Transverse colon (tissue), 4 donors: Measurements from ENCODE around the gene CDK2.

Experiments
- CTCF ChIP-seq, 5 experiments: fragments of 200-600 bp in 3 of 5; fragments of 450-650 bp in 2 of 5; sonication (generic) in 3 of 5; IDR thresholded peaks; 1 replicate in 2 of 5; 2 replicates in 3 of 5; pipeline ENCODE4 v1.5.1; 2016 to 2017; ENCODE audit warnings: antibody characterized with exemption in 5 of 5, inconsistent platforms in 3 of 5, mild to moderate bottlenecking in 2 of 5, moderate library complexity in 1 of 5
- EP300 ChIP-seq: sonication (generic); formaldehyde crosslinking; IDR thresholded peaks from one replicate; pipeline ENCODE4 v1.6.1; 2017; ENCODE audit warnings: antibody characterized with exemption, low read depth
- POLR2A ChIP-seq: fragments of 450-650 bp; IDR thresholded peaks from one replicate; pipeline ENCODE4 v1.6.1; 2016; ENCODE audit warnings: antibody characterized with exemption, mild to moderate bottlenecking, moderate library complexity
- POLR2AphosphoS5 ChIP-seq, 3 donors: sonication (generic); formaldehyde crosslinking; IDR thresholded peaks; one replicate each; pipeline ENCODE4 v1.6.1; 2016; ENCODE audit warnings: antibody characterized with exemption in 3 of 3

GRCh38 chr12:55966408-55967281 lies at the start of gene CDK2:
- peak; percentile 57 to 84 (median 80) for TF ChIP-seq POLR2AphosphoS5 (IDR thresholded peaks at IDR 0.05)
- TF ChIP-seq CTCF (IDR thresholded peaks at IDR 0.05), result no peak
- peak; percentile 68 for TF ChIP-seq POLR2A
- peak; percentile 21 for TF ChIP-seq EP300
